ENCODE results near the gene TUBB1.

DNA sequence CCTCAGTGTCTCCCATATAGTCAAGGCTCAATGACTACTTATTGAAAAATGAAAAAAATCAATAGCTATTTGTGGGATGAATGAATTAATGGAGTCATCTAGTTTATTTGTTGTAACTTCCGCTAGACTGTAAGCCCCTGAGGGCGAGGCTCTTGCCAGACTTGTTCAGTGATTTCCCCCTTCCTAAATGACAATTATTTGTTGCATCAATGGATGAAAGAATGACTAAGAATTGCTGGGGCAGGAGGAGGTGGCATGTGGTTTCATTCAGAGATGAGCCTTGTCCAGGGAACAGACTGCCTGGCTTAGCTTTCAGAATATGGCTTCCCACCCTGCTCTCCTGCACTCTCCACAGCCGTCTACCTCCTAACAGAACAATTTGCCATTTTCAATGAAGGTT lies 24.5 kb downstream of the TUBB1 start:
- TF ChIP-seq, protein P1, sequence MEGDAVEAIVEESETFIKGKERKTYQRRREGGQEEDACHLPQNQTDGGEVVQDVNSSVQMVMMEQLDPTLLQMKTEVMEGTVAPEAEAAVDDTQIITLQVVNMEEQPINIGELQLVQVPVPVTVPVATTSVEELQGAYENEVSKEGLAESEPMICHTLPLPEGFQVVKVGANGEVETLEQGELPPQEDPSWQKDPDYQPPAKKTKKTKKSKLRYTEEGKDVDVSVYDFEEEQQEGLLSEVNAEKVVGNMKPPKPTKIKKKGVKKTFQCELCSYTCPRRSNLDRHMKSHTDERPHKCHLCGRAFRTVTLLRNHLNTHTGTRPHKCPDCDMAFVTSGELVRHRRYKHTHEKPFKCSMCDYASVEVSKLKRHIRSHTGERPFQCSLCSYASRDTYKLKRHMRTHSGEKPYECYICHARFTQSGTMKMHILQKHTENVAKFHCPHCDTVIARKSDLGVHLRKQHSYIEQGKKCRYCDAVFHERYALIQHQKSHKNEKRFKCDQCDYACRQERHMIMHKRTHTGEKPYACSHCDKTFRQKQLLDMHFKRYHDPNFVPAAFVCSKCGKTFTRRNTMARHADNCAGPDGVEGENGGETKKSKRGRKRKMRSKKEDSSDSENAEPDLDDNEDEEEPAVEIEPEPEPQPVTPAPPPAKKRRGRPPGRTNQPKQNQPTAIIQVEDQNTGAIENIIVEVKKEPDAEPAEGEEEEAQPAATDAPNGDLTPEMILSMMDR (conservative IDR thresholded peaks at IDR 0.05; ENCODE audit: low read length) = no peak
- TF ChIP-seq EZH2phosphoT487 (IDR thresholded peaks at IDR 0.05; ENCODE audit: borderline replicate concordance) = no peak

All from Loucy (cell line).